NCI-H146 treated with DMSO at 0.1 percent for 48 hours (cell line): Measurements from ENCODE around the gene KRT78.
"Not testable (repeated sequence)": the region's sequence is repeated elsewhere in the genome, so short reads cannot be mapped to it uniquely, and the experiment has no call there.

Source experiments
- DNase-seq: peaks from one replicate; lab custom pipeline; 2025; ENCODE audit not compliant: unreplicated experiment; lab: John Stamatoyannopoulos, UW

Gene KRT78

DNA sequence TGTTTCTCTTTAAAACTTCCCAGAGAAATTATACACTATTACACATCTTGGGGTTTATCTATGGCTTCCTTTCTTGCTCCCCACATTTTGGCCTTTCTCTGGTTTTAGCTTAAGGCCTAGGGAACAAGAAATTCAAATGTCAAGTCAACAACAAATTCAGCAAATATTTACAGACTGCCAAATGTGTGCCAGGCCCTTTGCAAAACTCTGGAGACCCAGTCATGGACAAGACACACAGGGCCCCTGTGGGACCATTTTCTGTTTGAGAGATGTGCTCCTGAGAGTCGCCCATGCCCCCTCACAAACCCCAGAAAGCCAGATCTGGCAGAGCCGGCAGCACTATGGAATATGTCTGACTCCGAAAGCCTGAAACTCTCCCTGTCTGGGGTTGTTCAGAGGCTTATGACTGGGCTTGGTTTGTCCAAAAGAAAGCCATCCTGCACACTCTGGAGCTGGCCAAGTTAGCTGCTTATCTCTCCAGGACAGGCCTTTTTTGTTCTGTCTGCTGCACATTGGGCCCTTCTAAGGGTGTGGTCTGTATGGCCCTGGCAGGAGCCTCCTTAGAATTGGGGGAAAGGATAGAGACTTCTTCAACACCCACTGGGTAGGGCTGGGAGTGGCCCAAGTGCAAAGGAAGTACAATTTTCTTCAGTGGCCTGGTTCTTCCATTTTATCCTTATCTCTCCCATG lies 51.8 kb downstream of the KRT78 start:
- no peak for DNase-seq

DNA sequence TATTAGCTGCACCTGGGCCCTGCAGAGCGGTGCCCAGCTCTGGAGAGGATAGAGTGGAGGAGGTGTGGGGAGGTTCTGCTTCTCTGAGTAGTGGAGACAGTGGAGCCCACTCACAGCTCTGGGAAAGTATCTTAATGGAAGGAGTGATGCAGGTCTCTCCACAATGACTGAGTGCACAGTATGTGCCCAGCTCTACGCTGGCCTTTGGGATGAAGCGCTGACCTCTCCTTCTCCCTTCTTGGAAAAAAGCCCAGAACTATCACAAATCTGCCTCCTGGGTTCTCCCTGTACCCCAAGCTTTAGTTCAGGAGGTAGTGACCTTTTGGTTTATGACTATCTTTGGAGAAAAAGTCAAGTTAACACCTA lies 52.4 kb downstream of the KRT78 start:
- DNase-seq, result no peak

DNA sequence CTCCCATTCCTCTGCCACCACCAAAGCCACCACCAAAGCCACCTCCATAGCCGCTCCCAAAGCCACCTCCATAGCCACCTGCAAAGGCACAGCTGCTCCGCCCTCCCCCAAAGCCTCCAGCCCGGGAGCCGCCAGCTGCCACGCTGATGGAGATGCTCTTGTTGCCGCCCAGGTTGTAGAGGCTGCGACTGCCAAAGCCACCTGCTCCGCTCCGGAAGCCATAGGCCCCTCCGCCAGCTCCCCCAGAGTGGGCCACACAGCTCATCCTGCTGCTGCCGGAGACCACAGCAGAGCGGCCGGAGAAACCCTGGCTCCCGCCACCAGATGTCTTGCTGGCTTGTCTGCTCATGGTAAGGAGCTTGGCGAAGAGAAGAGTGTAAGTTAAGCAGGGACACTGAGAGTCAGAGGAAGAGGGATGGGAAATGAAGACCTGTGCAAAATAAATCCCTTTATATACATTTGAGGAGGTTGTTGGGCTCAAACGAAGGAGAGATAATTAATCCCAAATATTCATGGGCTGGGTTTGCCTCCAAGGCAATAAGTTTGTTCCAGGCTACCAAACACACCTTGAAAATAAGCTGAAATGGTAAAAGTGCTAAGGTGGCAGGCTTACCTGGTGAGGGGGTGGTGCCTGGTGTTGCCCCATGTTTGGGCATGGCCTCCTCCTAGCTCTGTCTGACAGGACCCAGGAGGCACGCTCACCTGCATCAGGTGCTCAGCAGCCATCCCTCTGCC lies 52.9 kb downstream of the KRT78 start, which contains the start of gene KRT3:
Gene KRT3 (minus strand): TSS at position 424 of the 735 bp plus-strand sequence. CDS start 75 bp downstream, at position 349.
- no peak for DNase-seq

DNA sequence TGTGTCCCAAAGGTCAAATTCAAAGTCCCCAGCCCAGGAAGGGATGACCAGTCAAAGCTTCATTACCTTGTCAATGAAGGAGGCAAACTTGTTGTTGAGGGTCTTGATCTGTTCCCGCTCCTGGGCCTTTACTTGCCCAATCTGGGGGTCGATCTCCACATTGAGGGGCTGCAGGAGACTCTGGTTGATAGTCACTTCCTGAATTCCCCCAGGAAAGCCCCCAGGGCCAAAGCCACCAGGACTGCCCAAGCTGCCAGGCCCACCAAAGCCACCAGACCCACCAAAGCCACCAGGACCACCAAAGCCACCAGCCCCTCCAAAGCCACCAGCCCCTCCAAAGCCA lies 53.5 kb downstream of the KRT78 start:
- DNase-seq, result not testable (repeated sequence)

DNA sequence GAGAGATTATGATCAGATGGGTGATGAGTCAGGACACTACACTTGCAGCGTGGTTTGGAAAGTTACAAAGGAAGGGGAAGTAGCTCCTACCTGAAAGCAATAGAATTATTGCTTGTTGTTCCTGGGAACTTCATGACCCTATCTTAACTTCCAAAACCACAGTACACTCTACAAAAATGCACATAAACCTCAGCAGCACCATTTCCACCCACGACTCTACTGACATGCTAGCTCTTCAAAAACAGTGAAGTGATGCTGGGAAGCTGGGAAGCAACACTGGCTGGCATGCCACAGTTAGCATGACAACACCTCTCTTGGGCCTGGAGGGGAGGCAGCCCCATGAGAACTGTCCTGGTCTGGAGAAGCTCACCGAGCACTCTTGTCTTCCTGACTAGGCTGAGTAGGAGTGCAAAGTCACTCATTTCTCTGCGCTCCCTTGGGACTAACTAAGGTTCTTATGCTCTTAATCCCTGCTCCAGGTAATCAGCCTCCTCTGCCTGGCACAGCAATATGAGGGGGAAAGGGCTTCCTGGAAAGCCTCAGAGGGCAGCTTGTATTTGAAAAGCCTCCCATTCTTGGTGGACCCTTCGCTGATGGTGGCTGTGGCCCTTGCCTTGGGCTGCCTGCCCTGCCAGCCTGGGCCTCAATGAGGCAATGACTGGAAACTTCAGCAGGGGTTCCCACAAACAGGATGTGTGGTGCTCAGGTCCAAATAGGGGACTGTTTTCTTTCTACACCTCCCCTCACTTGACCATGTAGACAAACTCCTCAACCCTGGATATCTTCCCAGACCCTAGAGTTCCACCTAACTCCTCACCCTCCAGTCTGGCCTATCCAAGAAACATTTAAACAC lies 54.1 kb downstream of the KRT78 start:
- DNase-seq, result no peak

DNA sequence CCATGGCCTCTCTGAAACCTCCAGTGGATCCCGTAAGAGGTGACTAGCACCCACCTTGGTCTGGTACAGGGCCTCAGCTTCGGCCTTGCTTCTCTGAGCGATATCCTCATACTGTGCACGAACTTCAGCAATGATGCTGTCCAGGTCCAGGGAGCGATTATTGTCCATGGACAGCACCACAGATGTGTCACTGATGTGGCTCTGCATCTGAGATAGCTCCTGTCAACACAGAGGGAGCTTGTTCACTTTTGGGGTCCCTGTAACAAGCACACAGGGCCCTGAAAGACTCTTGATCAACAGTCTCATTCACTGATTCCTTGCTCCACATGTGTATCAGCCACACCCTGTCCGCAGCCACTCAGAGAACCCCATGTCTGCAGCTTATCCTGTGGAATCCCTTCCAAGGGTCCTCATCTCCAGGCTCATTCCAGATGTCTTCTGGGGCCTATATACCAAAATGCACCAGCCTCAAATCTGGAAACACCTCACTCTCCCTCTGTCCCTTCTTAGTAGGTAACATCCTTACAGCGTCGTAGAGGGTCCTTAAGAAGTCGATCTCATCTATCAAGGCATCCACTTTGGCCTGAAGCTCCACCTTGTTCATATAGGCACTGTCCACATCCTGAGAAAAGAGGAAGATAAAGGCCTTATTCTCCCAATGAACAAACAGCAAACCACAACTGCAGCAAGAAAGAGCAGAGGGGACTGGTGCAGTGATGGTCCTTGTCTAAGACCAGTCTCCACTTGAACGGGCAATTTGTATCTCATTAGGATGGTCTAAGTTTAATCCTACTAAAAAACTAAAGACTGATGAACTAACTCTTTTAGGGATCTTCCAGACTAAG lies 56.4 kb downstream of the KRT78 start:
- DNase-seq, result no peak

DNA sequence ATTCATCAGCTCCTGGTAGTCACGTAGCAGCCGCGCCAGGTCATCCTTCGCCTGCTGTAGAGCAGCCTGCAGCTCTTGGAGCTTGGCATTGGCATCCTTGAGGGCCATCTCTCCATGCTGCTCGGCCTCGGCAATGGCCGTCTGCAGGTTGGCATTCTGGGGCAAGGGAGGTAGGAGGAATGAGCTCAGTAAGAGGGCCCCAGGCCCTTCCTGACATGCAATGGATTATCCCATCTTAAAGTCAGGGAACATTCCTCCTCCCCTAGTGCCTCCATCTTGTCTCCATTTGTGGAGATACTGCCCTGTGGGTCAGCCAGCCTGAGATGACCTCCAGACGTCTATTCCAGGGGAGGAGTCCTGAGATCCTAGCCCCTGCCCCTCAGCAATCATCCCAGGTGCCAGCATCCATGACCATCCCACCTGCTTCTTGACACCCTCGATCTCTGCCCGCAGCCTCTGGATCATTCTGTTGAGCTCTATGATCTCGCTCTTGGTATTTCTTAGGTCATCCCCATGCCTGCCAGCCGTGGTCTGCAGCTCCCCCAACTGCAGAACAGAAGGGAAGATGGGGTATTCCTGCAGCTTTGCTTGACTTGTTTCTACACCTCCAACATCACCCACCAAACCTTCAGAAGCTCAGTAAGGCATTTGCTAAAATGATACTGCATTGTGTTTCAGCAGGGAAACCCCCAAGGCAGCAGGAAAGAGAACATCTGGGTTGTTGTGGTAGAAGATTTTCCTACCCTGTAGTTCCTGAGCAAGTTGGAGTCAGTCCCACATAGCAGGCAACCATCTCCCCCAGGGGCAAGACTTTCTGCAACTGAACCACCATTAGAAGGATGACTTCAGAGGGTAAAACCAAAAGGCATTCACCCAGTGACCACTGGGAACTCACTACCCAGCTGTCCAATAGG lies 57.3 kb downstream of the KRT78 start:
- no peak for DNase-seq

DNA sequence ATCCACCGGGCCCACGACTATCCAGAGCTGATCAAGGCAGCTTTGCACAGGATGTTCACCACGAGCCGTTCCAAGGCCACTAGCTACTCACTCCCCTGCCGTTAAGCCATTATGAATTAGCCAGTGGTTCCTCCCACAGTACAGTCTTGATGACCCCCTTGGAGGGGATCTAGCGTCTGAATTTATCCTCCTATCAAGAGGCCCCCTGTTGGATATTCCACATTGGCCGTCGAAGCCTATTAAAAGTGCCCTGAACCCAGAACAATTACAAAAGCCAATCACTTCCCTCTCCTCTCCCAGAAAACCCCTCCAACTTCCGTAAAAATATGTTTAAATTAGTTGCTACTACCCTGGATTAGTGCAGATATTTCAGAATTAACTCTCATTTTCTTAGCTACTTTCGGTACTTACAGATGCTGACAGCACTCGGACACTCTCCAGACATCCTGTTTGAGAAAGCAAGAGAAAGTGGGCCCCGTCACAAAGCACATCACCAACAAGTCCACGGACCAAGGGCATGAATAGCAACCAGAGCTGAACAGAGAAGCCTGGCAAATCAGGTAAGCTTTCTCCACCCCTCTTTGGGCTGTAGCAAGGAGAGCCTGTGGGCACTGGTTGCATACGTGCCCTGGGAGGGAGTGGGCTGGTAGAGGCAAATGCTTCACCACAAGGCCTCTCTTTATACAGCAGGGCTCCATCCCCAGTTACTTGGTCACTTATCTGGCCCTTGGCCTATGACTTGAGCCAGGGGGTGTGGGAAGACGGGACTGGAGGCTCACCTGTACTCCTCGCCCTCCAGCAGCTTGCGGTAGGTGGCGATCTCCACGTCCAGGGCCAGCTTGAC lies 58.1 kb downstream of the KRT78 start:
- DNase-seq, result no peak

DNA sequence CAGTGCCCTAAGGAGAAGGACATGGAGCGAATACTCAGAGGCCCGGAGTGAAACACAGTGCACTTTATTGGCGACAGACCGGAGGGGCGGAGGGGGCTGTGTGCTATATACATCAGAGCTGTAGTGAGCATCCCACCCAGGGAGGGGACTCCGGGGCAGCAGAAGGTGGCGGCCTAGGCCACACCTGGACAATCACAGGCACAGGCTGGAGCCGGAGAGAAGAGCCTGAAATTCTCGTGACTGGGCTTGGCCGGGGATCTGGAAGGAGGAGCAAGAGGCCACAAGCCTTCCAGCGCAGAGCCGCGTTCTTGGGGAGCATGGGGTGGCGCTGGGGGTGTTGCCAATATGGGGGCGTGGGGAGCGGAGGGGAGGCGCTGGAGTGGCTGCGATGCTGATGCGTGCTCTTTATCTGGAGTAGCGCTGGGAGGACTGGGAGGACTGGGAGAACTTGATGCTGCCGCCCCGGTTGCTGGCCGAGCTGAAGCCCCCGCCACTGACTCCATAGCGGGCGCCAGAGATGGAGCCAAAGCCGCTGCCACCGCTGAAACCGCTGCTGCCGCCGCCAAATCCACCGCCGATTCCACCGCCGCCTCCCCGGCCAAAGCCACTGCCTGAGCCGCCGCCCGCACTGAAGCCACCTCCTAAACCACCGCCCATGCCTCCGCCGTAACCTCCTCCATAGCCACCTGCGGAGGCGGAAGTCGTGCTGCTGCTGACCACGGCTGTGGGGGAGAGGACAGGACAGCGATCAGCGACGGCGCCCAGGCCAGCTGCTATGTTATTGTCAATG lies 59.0 kb downstream of the KRT78 start:
- DNase-seq, result no peak

DNA sequence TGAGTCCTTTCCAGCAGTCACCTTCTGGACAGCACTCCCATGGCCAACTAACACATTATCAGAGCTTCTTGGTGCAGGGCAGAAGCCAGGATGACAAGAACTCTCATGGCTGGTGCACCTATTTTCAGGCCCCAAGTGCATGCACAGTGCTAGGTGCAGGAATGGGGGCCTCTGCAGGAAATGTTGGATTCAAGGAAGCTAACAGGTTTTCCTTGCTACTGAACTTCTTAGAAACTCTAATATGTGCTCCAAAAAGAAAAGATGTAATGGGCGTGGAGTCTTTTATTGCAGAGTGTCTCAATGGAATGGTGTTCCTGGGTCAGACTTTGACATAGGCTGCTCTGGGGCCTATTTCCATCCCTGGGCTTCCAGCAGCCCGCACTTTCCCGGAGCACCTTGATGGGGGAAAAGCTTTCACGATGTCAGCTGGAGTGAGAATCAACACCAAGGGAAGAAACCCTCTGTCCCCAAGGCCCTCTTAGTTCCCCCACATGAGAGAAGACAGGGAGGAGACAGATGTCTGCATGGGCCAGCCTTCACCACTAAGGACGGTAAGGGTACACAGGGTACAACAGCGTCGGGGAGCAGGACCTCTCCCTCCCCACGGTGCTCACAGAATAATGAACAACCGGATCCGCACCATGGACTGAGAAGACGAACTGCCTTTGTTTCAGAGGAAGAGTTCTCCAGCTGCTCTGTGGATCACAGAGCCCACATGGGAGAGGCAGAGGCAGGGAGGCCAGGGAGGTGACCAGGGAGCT lies 59.7 kb downstream of the KRT78 start:
- no peak for DNase-seq

DNA sequence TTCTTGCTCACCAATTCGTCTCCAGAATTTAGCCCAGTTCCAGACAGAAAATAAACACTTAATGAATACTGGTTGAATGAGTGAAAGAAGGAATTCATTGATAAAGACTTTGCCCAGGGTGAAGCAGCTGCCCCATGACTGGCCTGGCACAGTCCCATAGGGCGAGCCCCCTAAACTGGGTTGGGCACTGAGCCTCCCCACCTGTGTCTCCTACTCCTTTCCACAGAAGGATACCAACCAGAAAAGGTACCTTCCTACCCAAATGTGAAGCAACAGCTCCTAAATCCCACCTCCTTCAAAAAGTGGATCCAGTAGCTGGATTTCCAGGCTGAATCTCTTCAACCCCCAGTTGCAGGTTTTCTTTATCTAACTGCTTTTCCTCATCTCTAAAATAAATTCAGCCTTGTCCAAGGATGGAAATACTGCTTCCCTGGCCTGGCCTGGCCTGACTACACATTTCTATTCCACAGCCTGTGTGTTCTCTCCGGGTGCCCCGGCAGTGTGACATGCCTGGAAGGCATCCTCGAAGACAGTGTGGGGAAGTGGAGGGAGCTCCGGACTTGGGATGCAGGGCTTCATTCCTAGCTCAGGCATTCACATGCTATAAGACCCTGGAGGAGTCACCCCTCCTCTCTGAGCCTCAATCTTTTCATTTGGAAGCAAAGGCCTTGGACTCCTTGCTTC lies 60.5 kb downstream of the KRT78 start:
- DNase-seq, result no peak
